AG04450 (cell line): ENCODE measurements around the gene PRIM1. TPM values are rescaled to one million over a fixed set of nuclear protein-coding genes. Genes with fewer than 3 reads are reported as not detected.

ENCODE experiments used
- CTCF ChIA-PET: fragments of 300-600, 350-600 bp; formaldehyde crosslinking; extraction: SDS; loops from one replicate; lab custom pipeline; 2022; ENCODE audit warnings: antibody characterized with exemption, inconsistent platforms; lab: Charles Lee
- POLR2A ChIA-PET: fragments of 350-600 bp; formaldehyde crosslinking; extraction: SDS; loops from one replicate; lab custom pipeline; 2021; ENCODE audit warnings: antibody characterized with exemption, inconsistent platforms; lab: Yijun Ruan, JAX
- DNase-seq: peaks from one replicate; pipeline ENCODE4 v3.0.0-alpha.2; 2011; ENCODE audit warnings: low read depth, low spot score
- H3K27ac ChIP-seq: one replicate; pipeline ENCODE4 v1.5.1; 2012; ENCODE audit warnings: low read depth, low read length, control low read depth
- H3K27me3 ChIP-seq: one replicate; pipeline ENCODE4 v1.6.0; 2012; ENCODE audit warnings: low read length; ENCODE audit not compliant: control insufficient read depth, insufficient read depth
- H3K4me3 ChIP-seq: 2 replicates; pipeline ENCODE4 v1.5.1; 2011; ENCODE audit warnings: mild to moderate bottlenecking, low read depth, low read length, control low read depth
- H3K9me3 ChIP-seq: 2 replicates; pipeline ENCODE4 v1.5.1; 2012; ENCODE audit warnings: low read length; ENCODE audit not compliant: control insufficient read depth, insufficient read depth
- polyA plus RNA-seq: library from polyadenylated mRNA; depleted of rRNA; stranded (reverse); fragments of >200 nt; gene quantifications from 2 replicates; pipeline ENCODE4 v1.2.3, GENCODE V29; 2011
- TF ChIP-seq, protein P1 (sequence below): IDR thresholded peaks from 2 replicates; pipeline ENCODE4 v1.5.1; 2011; ENCODE audit warnings: low read depth, low read length, control low read depth, inconsistent platforms

Gene PRIM1
- polyA plus RNA-seq, 1 experiment: 6.2 TPM

DNA sequence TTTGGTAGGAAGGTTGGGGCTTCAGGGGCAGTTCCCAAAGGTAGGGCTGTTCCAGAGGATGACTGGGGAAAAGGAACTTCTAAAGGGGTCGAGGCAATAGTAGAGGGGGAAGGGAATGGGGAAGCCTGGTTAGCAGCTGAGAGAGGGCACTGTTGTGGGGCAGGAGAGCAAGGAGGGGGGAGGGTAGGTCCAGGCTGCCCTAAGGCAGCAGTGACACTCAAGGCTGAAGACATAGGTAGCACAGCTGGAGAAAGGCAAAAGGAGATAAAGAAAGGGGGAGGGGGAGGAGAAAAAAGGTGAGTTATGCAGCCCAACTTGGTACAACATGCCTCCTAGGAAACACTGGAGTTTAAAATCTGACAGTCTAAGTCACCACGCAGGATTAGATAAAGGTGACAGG is 30.9 kb downstream of the PRIM1 start:
- TF ChIP-seq, protein P1, sequence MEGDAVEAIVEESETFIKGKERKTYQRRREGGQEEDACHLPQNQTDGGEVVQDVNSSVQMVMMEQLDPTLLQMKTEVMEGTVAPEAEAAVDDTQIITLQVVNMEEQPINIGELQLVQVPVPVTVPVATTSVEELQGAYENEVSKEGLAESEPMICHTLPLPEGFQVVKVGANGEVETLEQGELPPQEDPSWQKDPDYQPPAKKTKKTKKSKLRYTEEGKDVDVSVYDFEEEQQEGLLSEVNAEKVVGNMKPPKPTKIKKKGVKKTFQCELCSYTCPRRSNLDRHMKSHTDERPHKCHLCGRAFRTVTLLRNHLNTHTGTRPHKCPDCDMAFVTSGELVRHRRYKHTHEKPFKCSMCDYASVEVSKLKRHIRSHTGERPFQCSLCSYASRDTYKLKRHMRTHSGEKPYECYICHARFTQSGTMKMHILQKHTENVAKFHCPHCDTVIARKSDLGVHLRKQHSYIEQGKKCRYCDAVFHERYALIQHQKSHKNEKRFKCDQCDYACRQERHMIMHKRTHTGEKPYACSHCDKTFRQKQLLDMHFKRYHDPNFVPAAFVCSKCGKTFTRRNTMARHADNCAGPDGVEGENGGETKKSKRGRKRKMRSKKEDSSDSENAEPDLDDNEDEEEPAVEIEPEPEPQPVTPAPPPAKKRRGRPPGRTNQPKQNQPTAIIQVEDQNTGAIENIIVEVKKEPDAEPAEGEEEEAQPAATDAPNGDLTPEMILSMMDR: no peak
- ChIA-PET POLR2A (interaction anchor here (0.7 kb wide), 1 partner anchor 355 kb away, joined by 3 read pairs; no protein-coding TSS in a partner anchor), CTCF (no interaction called here)
- H3K4me3 ChIP-seq: no peak overlapping the region
- peak overlapping the region; percentile 34 for H3K27ac ChIP-seq
- no peak for DNase-seq
- no peaks in the 10 kb centered on the region for H3K27me3 ChIP-seq
- no peaks in the 10 kb centered on the region for H3K9me3 ChIP-seq

DNA sequence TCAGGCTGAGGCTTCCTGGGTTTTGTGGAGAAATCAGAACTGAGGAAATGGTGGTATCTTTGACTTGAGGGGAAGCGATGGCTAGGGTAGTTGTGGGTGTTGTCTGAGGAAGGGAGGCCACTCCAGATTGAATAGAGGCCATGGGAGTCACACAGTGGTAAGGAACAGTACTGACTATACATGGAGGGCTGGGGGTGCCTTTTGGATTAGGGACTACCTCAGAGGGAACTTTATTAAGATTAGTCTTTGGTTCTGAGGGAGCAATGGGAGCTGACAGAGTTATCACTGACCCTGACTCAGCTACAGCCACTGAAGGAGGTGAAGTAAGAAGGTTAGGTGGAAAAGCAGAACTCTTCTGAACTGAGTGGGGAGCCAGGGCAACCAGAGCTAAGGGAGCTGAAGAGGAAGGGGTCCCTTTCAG is 31.4 kb downstream of the PRIM1 start:
- TF ChIP-seq, protein P1: no peak
- Histone ChIP-seq H3K27ac (peak overlapping the region; percentile 34), H3K27me3 (no peaks in the 10 kb centered on the region), H3K9me3 (no peaks in the 10 kb centered on the region), H3K4me3 (no peak overlapping the region)
- CTCF ChIA-PET: interaction anchor here (0.6 kb wide), 1 partner anchor 11 kb away, joined by 5 read pairs; no protein-coding TSS in a partner anchor
- no peak for DNase-seq
- POLR2A ChIA-PET: interaction anchor here (0.7 kb wide), 1 partner anchor 355 kb away, joined by 3 read pairs; no protein-coding TSS in a partner anchor

DNA sequence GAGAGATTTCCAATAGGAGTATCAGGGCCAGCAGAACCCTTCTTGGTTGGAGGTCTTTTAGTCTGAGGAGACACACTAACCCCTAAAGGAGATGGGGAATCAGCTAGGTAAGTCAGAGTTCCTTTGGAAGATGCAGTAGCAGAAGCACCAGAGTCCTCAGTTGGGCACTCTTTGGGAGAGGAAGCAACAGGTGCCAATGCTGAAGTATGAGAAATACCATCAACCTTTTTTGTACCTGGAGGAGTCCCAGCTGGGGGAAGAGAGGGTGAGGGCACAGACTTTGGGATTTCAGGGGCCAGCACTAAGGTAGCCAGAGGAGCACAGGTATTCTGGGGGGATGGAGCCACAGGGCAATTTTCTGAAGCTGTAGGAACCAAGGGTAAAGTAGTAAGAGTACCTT is 33.1 kb downstream of the PRIM1 start:
- no peak overlapping the region for H3K4me3 ChIP-seq
- POLR2A ChIA-PET: interaction anchor here (0.9 kb wide), 2 partner anchors 20 to 30 kb away, joined by 3 to 4 read pairs; no protein-coding TSS in a partner anchor
- DNase-seq: no peak
- no peaks in the 10 kb centered on the region for H3K9me3 ChIP-seq
- TF ChIP-seq, protein P1: no peak
- H3K27ac ChIP-seq: peak overlapping the region; percentile 21
- CTCF ChIA-PET: interaction anchor here (1.4 kb wide), 1 partner anchor 83 kb away, joined by 4 read pairs; no protein-coding TSS in a partner anchor
- no peaks in the 10 kb centered on the region for H3K27me3 ChIP-seq

DNA sequence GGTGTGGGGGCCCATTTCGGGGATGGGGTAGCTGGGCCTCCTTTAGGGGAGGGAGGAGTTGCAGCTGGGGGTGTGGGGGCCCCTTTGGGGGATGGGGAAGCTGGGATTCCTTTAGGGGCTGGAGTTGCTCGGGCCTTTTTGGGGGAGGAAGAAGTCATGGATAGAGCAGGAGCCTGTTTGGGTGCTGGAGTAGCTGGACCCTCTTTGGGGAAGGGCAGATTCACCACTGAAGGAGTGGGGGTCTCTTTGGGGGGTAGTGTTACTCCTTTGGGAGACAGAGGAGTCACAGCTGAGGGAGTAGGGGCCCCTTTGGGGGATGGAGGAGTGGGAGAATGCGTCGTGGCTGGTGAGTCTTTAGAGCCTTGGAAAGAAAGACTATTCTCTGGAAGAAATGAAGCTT is 33.5 kb downstream of the PRIM1 start:
- TF ChIP-seq, protein P1: no peak
- ChIA-PET POLR2A (interaction anchor here (0.9 kb wide), 2 partner anchors 20 to 30 kb away, joined by 3 to 4 read pairs; no protein-coding TSS in a partner anchor), CTCF (interaction anchor here (1.4 kb wide), 1 partner anchor 82 kb away, joined by 4 read pairs; no protein-coding TSS in a partner anchor)

DNA sequence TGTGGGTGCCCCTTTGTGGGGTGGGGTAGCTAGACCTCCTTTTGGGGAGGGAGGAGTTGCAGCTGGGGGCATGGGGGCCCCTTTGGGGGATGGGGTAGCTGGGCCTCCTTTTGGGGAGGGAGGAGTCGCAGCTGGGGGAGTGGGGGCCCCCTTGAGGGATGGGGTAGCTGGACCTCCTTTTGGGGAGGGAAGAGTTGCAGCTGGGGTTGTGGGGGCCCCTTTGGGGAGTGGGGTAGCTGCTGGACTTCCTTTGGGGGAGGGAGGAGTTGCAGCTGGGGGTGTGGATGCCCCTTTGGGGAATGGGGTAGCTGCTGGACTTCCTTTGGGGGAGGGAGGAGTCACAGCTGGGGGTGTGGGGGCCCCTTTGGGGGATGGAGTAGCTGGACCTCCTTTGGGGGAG is 34.0 kb downstream of the PRIM1 start:
- TF ChIP-seq, protein P1: no peak
- ChIA-PET POLR2A (interaction anchor here (0.9 kb wide), 1 partner anchor 29 kb away, joined by 4 read pairs; no protein-coding TSS in a partner anchor), CTCF (interaction anchor here (1.4 kb wide), 1 partner anchor 82 kb away, joined by 4 read pairs; no protein-coding TSS in a partner anchor)
- Histone ChIP-seq H3K27me3 (no peaks in the 10 kb centered on the region), H3K9me3 (no peaks in the 10 kb centered on the region), H3K27ac (no peak overlapping the region), H3K4me3 (no peak overlapping the region)
- no peak for DNase-seq

More for the DNA sequence above, 33.5 kb downstream of the PRIM1 start:
- DNase-seq: no peak
- no peak overlapping the region for H3K4me3 ChIP-seq
- no peaks in the 10 kb centered on the region for H3K27me3 ChIP-seq
- H3K27ac ChIP-seq: peak overlapping the region; percentile 21
- no peaks in the 10 kb centered on the region for H3K9me3 ChIP-seq
